SH-SY5Y (cell line): ENCODE measurements around the gene CRB3.

Experiments
- GATA2 ChIP-seq: IDR thresholded peaks from 2 replicates; pipeline ENCODE4 v1.6.1; 2011; ENCODE audit warnings: mild to moderate bottlenecking, low read depth, low read length
- GATA3 ChIP-seq: IDR thresholded peaks from 2 replicates; pipeline ENCODE4 v1.6.1; 2011; ENCODE audit warnings: low read depth, mild to moderate bottlenecking, low read length, moderate library complexity

Gene CRB3

DNA sequence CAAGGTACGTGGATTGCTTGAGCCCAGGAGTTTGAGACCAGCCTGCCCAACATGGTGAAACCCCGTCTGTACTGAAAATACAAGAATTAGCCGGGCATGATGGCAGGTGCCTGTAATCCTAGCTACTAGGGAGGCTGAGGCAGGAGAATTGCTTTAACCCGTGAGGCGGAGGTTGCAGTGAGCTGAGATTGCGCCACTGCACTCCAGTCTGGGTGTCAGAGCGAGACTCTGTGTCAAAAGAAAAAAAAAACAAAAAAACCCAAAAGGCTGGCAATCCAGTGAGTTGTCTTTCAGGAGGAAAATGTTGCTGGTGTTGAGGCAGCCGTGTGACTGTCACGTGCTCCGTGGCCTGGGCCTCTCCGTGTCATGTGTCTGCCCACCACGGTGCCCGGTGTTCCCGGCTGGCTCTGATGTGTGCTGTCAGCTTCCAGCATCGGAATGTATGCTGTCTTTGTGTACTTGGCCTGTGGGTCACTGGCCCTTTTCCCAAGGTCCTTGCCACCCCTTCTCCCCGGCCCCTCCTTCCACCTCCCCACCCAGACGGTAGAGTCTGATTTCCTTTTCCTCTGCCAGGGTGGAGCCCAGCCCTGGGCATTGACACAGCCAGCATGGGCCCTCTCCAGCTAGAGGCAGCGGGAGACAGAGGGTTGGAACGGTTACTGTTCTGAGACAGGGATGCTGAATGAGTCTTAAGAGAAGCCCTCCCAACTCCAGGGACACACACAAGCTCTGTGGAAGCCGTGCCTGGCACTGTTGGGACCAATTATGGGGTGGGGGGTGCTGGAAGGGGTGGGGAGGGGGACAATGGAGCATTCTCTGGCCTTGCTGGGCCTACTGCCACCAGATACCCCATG lies 45.3 kb downstream of the CRB3 start:
- TF ChIP-seq GATA3, result no peak
- TF ChIP-seq GATA2, result no peak

GRCh38 chr19:6510618-6511017 lies 46.5 kb downstream of the CRB3 start:
- TF ChIP-seq GATA3 (no peak), GATA2 (no peak)

GRCh38 chr19:6514089-6514488 lies 50.0 kb downstream of the CRB3 start:
- TF ChIP-seq GATA3, result no peak
- no peak for TF ChIP-seq GATA2

GRCh38 chr19:6514926-6515544 lies 51.0 kb downstream of the CRB3 start:
- TF ChIP-seq GATA3, result no peak
- TF ChIP-seq GATA2, result no peak

- TF ChIP-seq GATA2, result no peak
- TF ChIP-seq GATA3, result no peak
Measured at GRCh38 chr19:6516018-6516658, 52.1 kb downstream of the CRB3 start.
